ENCODE measurements around the gene ZNG1A.

The ZNG1A gene

DNA sequence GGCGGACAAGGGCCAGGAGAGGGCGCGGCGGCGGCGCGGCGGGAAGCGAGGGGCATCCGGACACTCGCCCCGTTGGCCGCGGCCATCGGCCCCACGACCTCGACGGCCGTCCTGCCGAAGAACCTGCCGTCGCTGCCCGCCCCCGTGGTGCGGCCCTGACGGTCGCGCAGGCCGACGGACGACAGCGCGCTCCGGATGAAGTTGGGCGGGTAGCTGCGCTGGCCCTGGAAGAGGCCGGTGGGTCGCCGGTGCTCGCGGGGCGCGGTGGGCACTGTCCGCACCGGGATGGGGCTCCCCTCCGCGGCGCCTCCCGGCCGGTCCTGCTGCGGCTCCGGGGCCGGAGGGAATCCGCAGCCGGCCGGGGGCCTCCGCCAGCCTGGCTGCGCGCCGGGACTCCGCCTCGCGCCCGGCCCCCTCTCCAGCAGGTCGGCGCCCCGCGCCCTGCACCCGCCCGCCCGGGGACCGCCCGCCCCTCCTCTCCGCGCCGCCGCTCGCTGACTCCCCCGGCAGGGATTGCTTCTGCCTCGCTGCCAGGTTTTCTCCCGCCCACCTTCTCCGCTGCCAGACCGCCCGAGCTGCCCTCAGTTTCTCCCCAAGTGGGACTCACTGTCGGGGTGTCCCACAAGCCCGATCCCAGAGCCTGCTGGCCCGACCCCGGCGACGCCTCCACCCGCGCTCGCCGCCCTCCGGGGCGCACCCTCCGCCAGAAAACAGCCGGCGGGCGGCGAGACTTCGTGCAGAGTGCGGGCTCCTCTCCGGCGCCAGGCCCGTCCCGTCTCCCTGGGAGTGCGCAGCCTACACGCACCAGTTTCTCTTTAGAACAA lies 105.6 kb downstream of the ZNG1A start:
- H3K4me3 ChIP-seq (ENCODE audit: low read length) = peak overlapping the region; percentile 54; the same call in 1 of the 2 replicates
